GM12878 (cell line): ENCODE results near the gene DIP2C. TPM values are rescaled to one million over a fixed set of nuclear protein-coding genes. Genes with fewer than 3 reads are reported as not detected.

Experiments used
- ATAC-seq: fragments of 200-7000 bp; cut with Tn5 transposase; 3 replicates; pipeline ENCODE4 v1.9.1; 2020; ENCODE audit warnings: mild to moderate bottlenecking, moderate library complexity
- BruUV-seq: library from RNA; stranded (reverse); fragments of 400-500 nt; replicated peaks from 2 replicates; lab custom pipeline; 2021; lab: Mats Ljungman, UMichigan
- CTCF ChIA-PET: fragments of 300-600 bp; sonication (Branson Sonifier 250); formaldehyde crosslinking; extraction: SDS; loops from one replicate; lab custom pipeline; 2021; ENCODE audit warnings: inconsistent platforms; lab: Yijun Ruan, JAX
- POLR2A ChIA-PET: fragments of 350-600 bp; formaldehyde crosslinking; extraction: SDS; loops from one replicate; lab custom pipeline; 2021; ENCODE audit warnings: inconsistent platforms; lab: Charles Lee
- RAD21 ChIA-PET: fragments of 300-600 bp; sonication (Branson Sonifier 250); formaldehyde crosslinking; loops from one replicate; lab custom pipeline; 2023; ENCODE audit warnings: antibody characterized with exemption; ENCODE audit not compliant: unreplicated experiment; lab: Charles Lee
- SMC1A ChIA-PET: fragments of 300-600 bp; sonication (Branson Sonifier 250); formaldehyde crosslinking; loops from one replicate; lab custom pipeline; 2023; ENCODE audit not compliant: unreplicated experiment, uncharacterized antibody; lab: Charles Lee
- DNase-seq: peaks from one replicate; pipeline ENCODE4 v3.0.0-alpha.2; 2011; ENCODE audit warnings: low read depth, low spot score
- FAIRE-seq: peaks from 3 replicates; lab custom pipeline; 2011; peaks lifted over from hg19 to GRCh38; lab: Jason Lieb, UNC
- H2AFZ ChIP-seq: 2 replicates; pipeline ENCODE4 v1.6.0; 2011; ENCODE audit warnings: low read depth, low read length, control low read depth; ENCODE audit not compliant: control insufficient read depth
- H3K27ac ChIP-seq: 2 replicates; pipeline ENCODE4 v1.5.1; 2011; ENCODE audit warnings: control low read depth; ENCODE audit not compliant: control insufficient read depth, insufficient read depth
- H3K27me3 ChIP-seq, 2 experiments: replicated peaks in 1 of 2; 2 replicates each; pipeline versions ENCODE4 v1.6.0 to v1.6.1; 2011; ENCODE audit warnings: low read length in 1 of 2; ENCODE audit not compliant: control insufficient read depth in 2 of 2, insufficient read depth in 2 of 2
- H3K36me3 ChIP-seq, 2 experiments: 2 replicates each; pipeline ENCODE4 v1.5.1; 2011; ENCODE audit warnings: low read length in 1 of 2; ENCODE audit not compliant: control insufficient read depth in 2 of 2, insufficient read depth in 2 of 2
- H3K4me1 ChIP-seq: 2 replicates; pipeline ENCODE4 v1.6.1; 2011; ENCODE audit warnings: mild to moderate bottlenecking, low read length, moderate library complexity, mixed read lengths; ENCODE audit not compliant: control insufficient read depth, insufficient read depth
- H3K4me2 ChIP-seq: 2 replicates; pipeline ENCODE4 v1.6.0; 2011; ENCODE audit warnings: control low read depth; ENCODE audit not compliant: control insufficient read depth, insufficient read depth
- H3K4me3 ChIP-seq: fragments of 200-600 bp; sonication (generic); 2 replicates; pipeline ENCODE4 v1.5.1; 2016
- H3K79me2 ChIP-seq: 2 replicates; pipeline ENCODE4 v1.6.0; 2011; ENCODE audit warnings: low read length; ENCODE audit not compliant: control insufficient read depth, insufficient read depth
- H3K9ac ChIP-seq: 2 replicates; pipeline ENCODE4 v1.8.0; 2011; ENCODE audit warnings: low read length, control low read depth, mixed read lengths; ENCODE audit not compliant: control insufficient read depth, insufficient read depth
- H3K9me3 ChIP-seq: replicated peaks from 3 replicates; pipeline ENCODE4 v1.5.1; 2011; ENCODE audit warnings: mild to moderate bottlenecking, low read length; ENCODE audit not compliant: control insufficient read depth, insufficient read depth
- H4K20me1 ChIP-seq: 2 replicates; pipeline ENCODE4 v1.6.0; 2011; ENCODE audit not compliant: control insufficient read depth, insufficient read depth
- CHD1 ChIP-seq: IDR thresholded peaks from 2 replicates; pipeline ENCODE4 v1.6.1; 2012; ENCODE audit warnings: low read depth, low read length, improper control_type of control experiment
- EZH2 ChIP-seq: IDR thresholded peaks from 2 replicates; pipeline ENCODE4 v1.6.1; 2012; ENCODE audit warnings: low read depth, mild to moderate bottlenecking, control low read depth, inconsistent platforms, low read length, borderline replicate concordance; ENCODE audit not compliant: control insufficient read depth
- HDAC2 ChIP-seq: fragments of 200-600 bp; sonication (generic); IDR thresholded peaks from 2 replicates; pipeline ENCODE4 v1.6.1; 2017
- IRF4 ChIP-seq: IDR thresholded peaks from 2 replicates; pipeline ENCODE4 v1.6.1; 2011; ENCODE audit warnings: low read depth, low read length
- JUND ChIP-seq: IDR thresholded peaks from 2 replicates; pipeline ENCODE4 v1.6.1; 2012; ENCODE audit warnings: low read depth, mild to moderate bottlenecking, low read length, improper control_type of control experiment, moderate library complexity
- MLLT1 ChIP-seq: fragments of 450-650 bp; IDR thresholded peaks from 2 replicates; pipeline ENCODE4 v1.6.1; 2016; ENCODE audit warnings: mild to moderate bottlenecking
- MTA2 ChIP-seq: fragments of 450-650 bp; IDR thresholded peaks from 2 replicates; pipeline ENCODE4 v1.6.1; 2016; ENCODE audit warnings: low read depth, mild to moderate bottlenecking, moderate library complexity
- MTA3 ChIP-seq: IDR thresholded peaks from 2 replicates; pipeline ENCODE4 v1.6.1; 2012; ENCODE audit warnings: low read length, inconsistent platforms, borderline replicate concordance
- NR2C2 ChIP-seq: IDR thresholded peaks from 2 replicates; pipeline ENCODE4 v1.6.1; 2011; ENCODE audit warnings: borderline replicate concordance, low read depth; ENCODE audit not compliant: control insufficient read depth, insufficient read length
- NRF1 ChIP-seq: conservative IDR thresholded peaks from 2 replicates; pipeline ENCODE4 v1.6.1; 2011; ENCODE audit warnings: mild to moderate bottlenecking, low read depth, low read length, improper control_type of control experiment
- SMARCA5 ChIP-seq: fragments of 450-650 bp; IDR thresholded peaks from 2 replicates; pipeline ENCODE4 v1.6.1; 2017; ENCODE audit warnings: mild to moderate bottlenecking
- SPI1 ChIP-seq: IDR thresholded peaks from 2 replicates; pipeline ENCODE4 v1.6.1; 2011; ENCODE audit warnings: low read depth, mild to moderate bottlenecking, low read length, moderate library complexity, borderline replicate concordance; ENCODE audit not compliant: insufficient read depth
- SREBF1 ChIP-seq: IDR thresholded peaks from 2 replicates; pipeline ENCODE4 v1.6.1; 2012; ENCODE audit warnings: mild to moderate bottlenecking, low read length
- TARDBP ChIP-seq: IDR thresholded peaks from 2 replicates; pipeline ENCODE4 v1.6.1; 2016; ENCODE audit warnings: borderline replicate concordance
- TCF12 ChIP-seq: IDR thresholded peaks from 2 replicates; pipeline ENCODE4 v1.6.1; 2011; ENCODE audit warnings: low read depth, mild to moderate bottlenecking, low read length
- ZNF24 ChIP-seq: fragments of 450-650 bp; IDR thresholded peaks from 2 replicates; pipeline ENCODE4 v1.6.1; 2017; ENCODE audit warnings: antibody characterized with exemption, mild to moderate bottlenecking
- ZNF687 ChIP-seq: fragments of 450-650 bp; IDR thresholded peaks from 2 replicates; pipeline ENCODE4 v1.6.1; 2017; ENCODE audit warnings: mild to moderate bottlenecking, moderate library complexity
- WGBS: methylation state at CpG from one replicate; pipeline ENCODE4 v1.1.6; 2016; ENCODE audit warnings: low lambda C conversion rate; ENCODE audit not compliant: insufficient replicate concordance, insufficient coverage; ENCODE audit errors: missing lambda C conversion rate; 5-methylcytosine and 5-hydroxymethylcytosine counted together
- in situ Hi-C: fragments of 300-500 bp; cut with MboI; formaldehyde crosslinking; loops from 9 replicates; pipeline ENCODE4 v1.14.3; 2018; ENCODE audit warnings: mixed read lengths
- intact Hi-C: fragments of 100-400 bp; cut with micrococcal nuclease; formaldehyde crosslinking; loops from one replicate; pipeline ENCODE4 v1.14.2; 2022; ENCODE audit not compliant: unreplicated experiment
- polyA plus RNA-seq, 11 experiments: library from polyadenylated mRNA; depleted of rRNA in 4 of 11; unstranded in 6 of 11; stranded (reverse) in 5 of 11; fragments of >200 nt; fragmentation: Nextera tagmentation in 4 of 11; fragmentation: Illumina TruSeq in 1 of 11; extraction: Ambion mirVana in 4 of 11; extraction: Trizol in 1 of 11; gene quantifications; 1 replicate in 1 of 11; 2 replicates in 10 of 11; pipeline versions ENCODE4 v1.2.1 to v1.2.3, GENCODE V29; 2011 to 2016; ENCODE audit warnings: inconsistent platforms in 2 of 11, missing spikeins in 2 of 11, low read depth in 1 of 11
- total RNA-seq, 4 experiments: library from RNA; depleted of rRNA in 3 of 4; stranded (reverse); fragments of >200 nt in 3 of 4; fragmentation: Illumina TruSeq in 1 of 4; extraction: Trizol in 1 of 4; gene quantifications; 2 replicates each; pipeline versions ENCODE4 v1.2.1 to v1.2.3, GENCODE V29; 2013 to 2021
- TF ChIP-seq, protein P1 (sequence below): fragments of 450-650 bp; IDR thresholded peaks from 2 replicates; pipeline ENCODE4 v1.6.1; 2014; ENCODE audit warnings: mild to moderate bottlenecking

Gene DIP2C
- total and polyA plus RNA-seq, 10 of the 15 experiments (the other 5 are each of a cell fraction or from before 2014, with no cell fraction given) = 0.01 to 0.10 (median 0.06) TPM

GRCh38 chr10:550665-551372 lies 138.6 kb downstream of the DIP2C start (continued):
- TF ChIP-seq NRF1 = no peak
- no peak for TF ChIP-seq EZH2
- no peak for TF ChIP-seq IRF4

DNA sequence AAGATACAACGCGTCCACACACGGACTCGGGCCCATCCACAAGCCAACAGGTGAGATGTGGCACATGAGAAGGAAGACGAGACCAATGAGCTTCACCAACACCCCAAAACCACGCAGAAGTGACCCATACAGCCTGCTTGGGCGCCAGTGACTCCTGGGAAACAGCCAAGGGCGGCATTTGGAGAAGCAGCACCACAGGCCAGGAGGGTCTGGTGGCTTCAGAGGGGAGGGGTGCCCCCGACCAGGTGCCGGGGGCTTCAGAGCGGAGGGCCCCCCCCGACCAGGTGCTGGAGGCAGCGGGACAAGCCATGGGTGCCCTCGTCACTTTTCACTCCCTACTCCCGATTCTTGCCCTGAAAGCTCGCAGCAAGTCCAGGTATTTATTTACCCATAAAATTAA lies 140.1 kb downstream of the DIP2C start:
- H3K9me3 ChIP-seq = no peaks in the 10 kb centered on the region
- no peak overlapping the region for H3K4me2 ChIP-seq
- no peak for FAIRE-seq
- no peak overlapping the region for H3K27ac ChIP-seq
- POLR2A ChIA-PET = no interaction called here
- H3K4me3 ChIP-seq = no peak overlapping the region
- SMC1A ChIA-PET = no interaction called here
- WGBS = 56% methylated on average over 16 of the region's 16 CpGs
- H3K27me3 ChIP-seq = no peaks in the 10 kb centered on the region; a peak in 1 of 4 replicates
- no peaks in the 10 kb centered on the region for H4K20me1 ChIP-seq
- H3K79me2 ChIP-seq = no peaks in the 10 kb centered on the region
- RAD21 ChIA-PET = interaction anchor here (0.6 kb wide), 1 partner anchor 590 kb away, joined by 3 read pairs; no protein-coding TSS in a partner anchor
- no peak overlapping the region for H2AFZ ChIP-seq
- in situ Hi-C loops = no loop called here
- intact Hi-C loops = no loop called here
- BruUV-seq = no TSS peak
- no peaks in the 10 kb centered on the region for H3K36me3 ChIP-seq
- H3K9ac ChIP-seq = no peak overlapping the region
- no peak for ATAC-seq
- CTCF ChIA-PET = no interaction called here
- no peak for DNase-seq
- no peaks in the 10 kb centered on the region for H3K4me1 ChIP-seq
- TF ChIP-seq CHD1 (no peak), SPI1 (no peak), TARDBP (no peak), ZNF24 (no peak), NR2C2 (no peak), MTA2 (no peak), TCF12 (no peak), SREBF1 (no peak), SMARCA5 (no peak), MLLT1 (no peak), JUND (no peak), MTA3 (no peak), HDAC2 (no peak), ZNF687 (no peak)
- TF ChIP-seq, protein P1, sequence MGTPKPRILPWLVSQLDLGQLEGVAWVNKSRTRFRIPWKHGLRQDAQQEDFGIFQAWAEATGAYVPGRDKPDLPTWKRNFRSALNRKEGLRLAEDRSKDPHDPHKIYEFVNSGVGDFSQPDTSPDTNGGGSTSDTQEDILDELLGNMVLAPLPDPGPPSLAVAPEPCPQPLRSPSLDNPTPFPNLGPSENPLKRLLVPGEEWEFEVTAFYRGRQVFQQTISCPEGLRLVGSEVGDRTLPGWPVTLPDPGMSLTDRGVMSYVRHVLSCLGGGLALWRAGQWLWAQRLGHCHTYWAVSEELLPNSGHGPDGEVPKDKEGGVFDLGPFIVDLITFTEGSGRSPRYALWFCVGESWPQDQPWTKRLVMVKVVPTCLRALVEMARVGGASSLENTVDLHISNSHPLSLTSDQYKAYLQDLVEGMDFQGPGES = no peak
